MM.1S (cell line): ENCODE data around the gene DNLZ.

Experiments
- EZH2 ChIP-seq: fragments of 300-600 bp; sonication (generic); optimal IDR thresholded peaks from 2 replicates; pipeline ENCODE3; 2017; ENCODE audit warnings: low read depth, mild to moderate bottlenecking, antibody characterized with exemption, low read length, mixed read lengths
- TF ChIP-seq, protein P1 (sequence below): fragments of 300-600 bp; sonication (generic); IDR thresholded peaks from 2 replicates; pipeline ENCODE4 v1.5.1; 2016; ENCODE audit warnings: antibody characterized with exemption, low read length, mixed read lengths

DNA sequence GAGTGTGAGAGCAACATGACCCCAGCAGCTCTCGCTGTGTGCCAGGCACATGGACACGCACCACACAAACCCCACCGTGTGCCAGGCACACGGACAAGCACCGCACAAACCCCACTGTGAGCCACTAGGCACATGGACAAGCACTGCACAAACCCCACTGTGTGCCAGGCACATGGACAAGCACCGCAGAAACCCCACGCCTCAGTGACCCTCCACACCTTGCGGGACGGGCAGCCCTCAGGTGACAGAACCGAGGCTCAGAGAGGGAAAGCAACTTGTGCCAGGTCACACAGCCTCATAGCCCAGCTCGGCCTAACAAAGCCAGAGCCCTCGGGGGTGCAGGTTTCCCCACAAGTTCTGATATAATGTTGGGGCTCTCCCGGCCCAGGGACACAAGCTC, 38.2 kb downstream of the DNLZ start:
- TF ChIP-seq, protein P1, sequence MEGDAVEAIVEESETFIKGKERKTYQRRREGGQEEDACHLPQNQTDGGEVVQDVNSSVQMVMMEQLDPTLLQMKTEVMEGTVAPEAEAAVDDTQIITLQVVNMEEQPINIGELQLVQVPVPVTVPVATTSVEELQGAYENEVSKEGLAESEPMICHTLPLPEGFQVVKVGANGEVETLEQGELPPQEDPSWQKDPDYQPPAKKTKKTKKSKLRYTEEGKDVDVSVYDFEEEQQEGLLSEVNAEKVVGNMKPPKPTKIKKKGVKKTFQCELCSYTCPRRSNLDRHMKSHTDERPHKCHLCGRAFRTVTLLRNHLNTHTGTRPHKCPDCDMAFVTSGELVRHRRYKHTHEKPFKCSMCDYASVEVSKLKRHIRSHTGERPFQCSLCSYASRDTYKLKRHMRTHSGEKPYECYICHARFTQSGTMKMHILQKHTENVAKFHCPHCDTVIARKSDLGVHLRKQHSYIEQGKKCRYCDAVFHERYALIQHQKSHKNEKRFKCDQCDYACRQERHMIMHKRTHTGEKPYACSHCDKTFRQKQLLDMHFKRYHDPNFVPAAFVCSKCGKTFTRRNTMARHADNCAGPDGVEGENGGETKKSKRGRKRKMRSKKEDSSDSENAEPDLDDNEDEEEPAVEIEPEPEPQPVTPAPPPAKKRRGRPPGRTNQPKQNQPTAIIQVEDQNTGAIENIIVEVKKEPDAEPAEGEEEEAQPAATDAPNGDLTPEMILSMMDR: no peak
- no peak for TF ChIP-seq EZH2
